ENCODE results near the gene VAV3. TPM values are rescaled to one million over a fixed set of nuclear protein-coding genes. Genes with fewer than 3 reads are reported as not detected.

The VAV3 gene
- total RNA-seq, 1 donor from 2014 or later, result 0.64 TPM

DNA sequence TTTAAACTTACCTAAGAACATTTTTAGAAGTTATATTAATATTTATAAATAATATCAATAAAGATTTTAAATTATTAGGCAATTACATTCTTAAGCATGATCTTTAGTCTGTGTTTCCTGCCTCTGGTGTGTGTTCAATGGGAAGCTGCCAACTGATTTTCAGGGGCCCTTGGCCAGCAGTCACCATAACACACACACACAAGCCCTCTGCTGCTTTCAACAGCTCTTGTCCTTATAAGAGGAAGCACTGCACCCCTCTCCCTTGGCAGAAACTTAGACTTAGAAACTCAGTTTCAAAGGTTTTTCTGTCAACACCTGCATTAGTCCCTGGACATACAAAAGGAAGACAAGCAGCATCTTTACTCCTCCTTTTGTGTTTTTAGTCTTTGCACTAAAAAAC lies 81.4 kb downstream of the VAV3 start:
- DNase-seq (ENCODE audit: low spot score in 2 of 2), result no peak
- no peak overlapping the region for H3K27ac ChIP-seq
- H3K9me3 ChIP-seq, result no peaks in the 10 kb centered on the region
- TF ChIP-seq, protein P1, sequence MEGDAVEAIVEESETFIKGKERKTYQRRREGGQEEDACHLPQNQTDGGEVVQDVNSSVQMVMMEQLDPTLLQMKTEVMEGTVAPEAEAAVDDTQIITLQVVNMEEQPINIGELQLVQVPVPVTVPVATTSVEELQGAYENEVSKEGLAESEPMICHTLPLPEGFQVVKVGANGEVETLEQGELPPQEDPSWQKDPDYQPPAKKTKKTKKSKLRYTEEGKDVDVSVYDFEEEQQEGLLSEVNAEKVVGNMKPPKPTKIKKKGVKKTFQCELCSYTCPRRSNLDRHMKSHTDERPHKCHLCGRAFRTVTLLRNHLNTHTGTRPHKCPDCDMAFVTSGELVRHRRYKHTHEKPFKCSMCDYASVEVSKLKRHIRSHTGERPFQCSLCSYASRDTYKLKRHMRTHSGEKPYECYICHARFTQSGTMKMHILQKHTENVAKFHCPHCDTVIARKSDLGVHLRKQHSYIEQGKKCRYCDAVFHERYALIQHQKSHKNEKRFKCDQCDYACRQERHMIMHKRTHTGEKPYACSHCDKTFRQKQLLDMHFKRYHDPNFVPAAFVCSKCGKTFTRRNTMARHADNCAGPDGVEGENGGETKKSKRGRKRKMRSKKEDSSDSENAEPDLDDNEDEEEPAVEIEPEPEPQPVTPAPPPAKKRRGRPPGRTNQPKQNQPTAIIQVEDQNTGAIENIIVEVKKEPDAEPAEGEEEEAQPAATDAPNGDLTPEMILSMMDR (IDR thresholded peaks at IDR 0.05), result no peak
- intact Hi-C loops (cut with DNase I), result no loop called here
- no peaks in the 10 kb centered on the region for H3K36me3 ChIP-seq
- no peak overlapping the region for H3K4me3 ChIP-seq
- H3K27me3 ChIP-seq, result no peaks in the 10 kb centered on the region
- no peaks in the 10 kb centered on the region for H3K4me1 ChIP-seq

DNA sequence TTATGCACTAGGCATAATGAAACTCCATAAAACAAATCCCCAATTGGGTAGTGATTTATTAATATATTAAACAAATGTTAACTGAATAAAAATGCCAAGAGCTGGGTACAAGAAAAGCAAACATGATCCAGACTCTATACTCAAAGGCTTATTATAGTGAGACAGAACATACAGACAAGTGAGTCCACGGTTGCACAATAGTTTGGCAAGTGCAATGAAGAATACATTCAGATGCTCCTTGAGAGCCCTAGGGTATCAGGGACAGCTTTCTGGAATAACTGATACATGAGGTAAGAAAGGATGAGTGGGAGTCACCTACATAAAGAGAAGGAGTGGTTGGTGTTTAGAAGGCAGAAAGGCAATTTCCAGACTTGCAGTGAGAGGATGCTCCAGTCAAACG lies 85.1 kb downstream of the VAV3 start:
- no peak for DNase-seq (ENCODE audit: low spot score in 2 of 2)
- Histone ChIP-seq H3K27ac (no peak overlapping the region), H3K27me3 (no peaks in the 10 kb centered on the region), H3K9me3 (no peaks in the 10 kb centered on the region), H3K4me3 (no peak overlapping the region), H3K4me1 (no peaks in the 10 kb centered on the region), H3K36me3 (no peaks in the 10 kb centered on the region)
- intact Hi-C loops (cut with DNase I), result no loop called here
- TF ChIP-seq, protein P1 (IDR thresholded peaks at IDR 0.05), result no peak

DNA sequence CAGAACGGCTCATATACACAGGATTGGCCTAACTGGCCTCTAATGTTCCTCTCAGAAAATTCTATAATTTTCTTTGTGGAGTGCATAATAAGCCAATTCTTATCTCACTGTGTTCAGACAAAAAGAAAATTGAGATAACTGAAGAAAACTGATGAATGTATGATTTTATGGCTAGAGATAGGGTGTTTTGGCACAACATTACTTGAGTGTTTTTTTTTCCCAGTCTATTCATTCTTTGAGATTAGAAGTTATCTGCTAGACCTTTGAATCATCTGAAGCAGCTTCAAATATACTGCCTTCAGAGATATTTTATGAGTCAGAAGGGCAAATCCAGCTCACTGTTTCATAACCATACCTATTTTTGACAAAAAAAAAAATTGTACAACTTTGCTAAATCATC lies 85.6 kb downstream of the VAV3 start:
- DNase-seq (ENCODE audit: low spot score in 2 of 2), result no peak
- Histone ChIP-seq H3K36me3 (no peaks in the 10 kb centered on the region), H3K4me1 (no peaks in the 10 kb centered on the region), H3K9me3 (no peaks in the 10 kb centered on the region), H3K4me3 (no peak overlapping the region), H3K27me3 (no peaks in the 10 kb centered on the region), H3K27ac (no peak overlapping the region)
- intact Hi-C loops (cut with DNase I), result no loop called here
- TF ChIP-seq, protein P1 (IDR thresholded peaks at IDR 0.05), result no peak

DNA sequence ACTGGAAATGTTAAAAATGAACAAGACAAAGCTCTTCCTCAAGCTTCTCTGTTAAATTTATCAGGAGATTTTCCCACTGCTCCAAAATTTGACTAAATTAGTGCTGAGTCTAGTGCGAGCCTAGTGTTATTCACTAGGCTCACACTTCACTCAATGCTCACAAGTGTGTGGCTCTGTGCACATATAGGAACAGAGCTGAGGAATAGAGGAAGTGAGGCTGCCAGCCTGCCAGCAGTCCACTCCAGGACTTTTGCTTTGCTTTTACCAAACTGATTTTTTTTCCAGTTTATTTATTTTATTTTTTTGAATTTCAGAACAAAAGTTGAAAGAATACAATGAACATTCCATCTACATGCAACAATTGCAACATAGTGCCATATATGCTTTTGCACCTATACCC lies 87.2 kb downstream of the VAV3 start:
- H3K27me3 ChIP-seq, result no peaks in the 10 kb centered on the region
- no peak overlapping the region for H3K27ac ChIP-seq
- TF ChIP-seq, protein P1 (IDR thresholded peaks at IDR 0.05), result no peak
- no peaks in the 10 kb centered on the region for H3K9me3 ChIP-seq
- no peaks in the 10 kb centered on the region for H3K4me1 ChIP-seq
- intact Hi-C loops (cut with DNase I), result no loop called here
- no peaks in the 10 kb centered on the region for H3K36me3 ChIP-seq
- no peak overlapping the region for H3K4me3 ChIP-seq
- DNase-seq (ENCODE audit: low spot score in 2 of 2), result no peak

DNA sequence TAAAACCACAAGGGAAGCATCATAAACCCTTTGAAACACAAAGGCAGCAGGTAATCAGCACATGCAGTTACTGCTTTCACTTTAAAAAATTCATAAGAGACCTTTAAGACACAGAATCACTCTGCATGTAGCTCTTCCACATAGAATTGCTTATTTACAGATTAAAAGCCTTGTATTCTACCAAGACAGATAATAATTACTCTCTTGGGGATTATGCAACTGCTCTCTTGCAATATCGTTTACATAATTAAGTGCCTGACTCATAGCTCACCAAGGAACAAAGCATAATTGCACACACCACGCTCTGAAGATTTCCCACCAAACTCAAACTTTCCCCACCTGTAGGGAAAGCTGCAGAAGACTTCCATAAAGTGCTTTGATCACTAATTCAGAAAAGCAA lies 87.9 kb downstream of the VAV3 start:
- TF ChIP-seq, protein P1 (IDR thresholded peaks at IDR 0.05), result no peak

DNA sequence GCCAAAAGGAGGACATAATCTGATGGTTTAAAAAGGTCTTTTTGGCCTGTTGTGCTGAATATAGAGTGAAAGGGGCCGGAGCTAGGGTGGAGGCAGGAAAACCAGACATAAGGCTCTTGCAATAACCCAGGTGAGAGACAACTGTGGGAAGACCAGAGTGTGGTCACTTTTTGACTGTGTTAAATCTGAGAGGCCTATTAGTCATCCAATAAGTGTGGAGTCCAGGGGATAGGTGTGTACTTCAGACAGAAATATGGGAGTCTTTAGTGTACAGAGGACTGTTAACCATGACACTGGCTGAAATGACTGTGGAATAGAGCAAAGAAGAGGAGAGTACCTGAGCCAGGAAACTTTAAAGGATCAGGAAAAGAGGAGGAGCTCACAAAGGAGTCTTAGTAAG lies 89.3 kb downstream of the VAV3 start:
- no peaks in the 10 kb centered on the region for H3K4me1 ChIP-seq
- H3K4me3 ChIP-seq, result no peak overlapping the region
- intact Hi-C loops (cut with DNase I), result no loop called here
- H3K27me3 ChIP-seq, result no peaks in the 10 kb centered on the region
- H3K27ac ChIP-seq, result no peak overlapping the region
- DNase-seq (ENCODE audit: low spot score in 2 of 2), result no peak
- no peaks in the 10 kb centered on the region for H3K9me3 ChIP-seq
- H3K36me3 ChIP-seq, result no peaks in the 10 kb centered on the region
- TF ChIP-seq, protein P1 (IDR thresholded peaks at IDR 0.05), result no peak

More for the DNA sequence above, 87.9 kb downstream of the VAV3 start:
- H3K27me3 ChIP-seq, result no peaks in the 10 kb centered on the region
- intact Hi-C loops (cut with DNase I), result no loop called here
- H3K4me1 ChIP-seq, result no peaks in the 10 kb centered on the region
- DNase-seq (ENCODE audit: low spot score in 2 of 2), result no peak
- no peak overlapping the region for H3K27ac ChIP-seq
- H3K4me3 ChIP-seq, result no peak overlapping the region
- H3K9me3 ChIP-seq, result no peaks in the 10 kb centered on the region
- H3K36me3 ChIP-seq, result no peaks in the 10 kb centered on the region

Data from ascending aorta (tissue), 2 donors.